ENCODE measurements around the gene SIGLECL1.

The SIGLECL1 gene

DNA sequence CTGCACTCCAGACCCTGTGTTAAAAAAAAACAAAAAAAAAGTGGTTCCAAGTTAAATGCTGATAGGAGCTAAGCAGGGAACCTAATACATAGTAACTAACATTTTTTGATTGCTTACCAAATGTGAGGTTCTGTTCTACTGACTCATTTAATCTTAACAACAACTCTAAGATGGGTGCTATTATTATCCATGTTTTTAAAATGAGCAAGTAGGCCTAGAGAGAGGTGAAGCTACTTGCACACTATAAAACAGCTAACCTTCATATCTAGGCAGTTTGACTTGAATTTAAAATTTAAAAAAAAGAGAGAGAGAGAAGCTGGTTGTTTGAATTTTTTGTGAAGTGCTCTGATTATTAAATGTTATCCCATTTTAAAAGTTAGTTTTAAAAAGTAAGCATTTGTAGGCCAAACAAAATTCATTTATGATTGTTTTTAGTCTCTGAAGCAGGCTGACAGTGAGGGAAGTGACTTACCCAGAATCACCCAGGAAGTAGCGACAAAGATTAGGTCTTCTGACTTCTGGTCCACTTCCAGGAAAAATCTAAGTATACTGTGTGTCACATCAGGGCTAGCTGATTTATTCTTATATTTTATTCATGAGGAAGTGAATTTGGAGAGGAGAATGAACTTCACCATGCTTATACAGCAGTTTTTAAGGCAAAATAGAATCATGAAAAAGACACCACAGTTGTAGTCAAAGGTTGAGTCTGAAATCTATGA is 2.4 kb downstream of the SIGLECL1 start:
- no peak for DNase-seq

DNA sequence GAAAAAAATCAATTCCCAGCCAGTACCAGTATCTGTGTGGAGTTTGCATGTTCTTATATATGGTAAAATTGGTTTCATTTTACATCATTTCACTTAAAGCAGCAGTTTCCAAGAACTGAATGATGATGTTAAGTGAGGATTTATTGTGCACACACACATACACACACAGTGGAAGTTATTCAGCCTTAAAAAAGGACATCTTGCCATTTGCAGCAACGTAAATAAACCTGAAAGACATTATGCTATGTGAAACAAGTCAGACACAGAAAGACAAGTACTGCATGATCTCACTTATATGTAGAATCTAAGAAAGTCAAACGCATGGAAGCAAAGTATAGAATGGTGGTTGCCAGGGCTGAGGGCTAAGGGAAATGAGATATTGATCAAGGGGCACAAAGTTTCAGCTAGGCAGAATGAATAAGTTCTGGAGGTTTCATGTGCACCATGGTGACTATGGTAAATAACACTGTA is 5.3 kb downstream of the SIGLECL1 start:
- no peak for DNase-seq

DNA sequence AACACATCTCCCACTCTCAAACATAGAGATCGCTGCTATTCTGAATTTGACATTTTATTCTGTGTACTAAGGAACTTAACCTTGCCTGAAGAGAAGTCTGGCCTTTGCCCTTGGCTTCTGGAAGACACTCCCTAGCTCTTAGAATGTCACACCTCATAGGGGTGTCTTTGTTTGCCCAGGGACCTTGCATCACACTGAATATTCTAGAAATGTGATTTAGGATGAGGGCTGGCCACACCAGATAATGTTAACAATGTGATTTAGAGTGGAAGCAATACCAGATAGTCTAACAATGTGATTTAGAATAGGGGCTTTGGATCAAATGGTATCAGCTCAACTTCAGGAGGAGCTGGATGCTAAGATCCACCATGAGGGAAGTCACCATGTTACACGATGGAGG is 6.6 kb downstream of the SIGLECL1 start:
- no peak for DNase-seq

DNA sequence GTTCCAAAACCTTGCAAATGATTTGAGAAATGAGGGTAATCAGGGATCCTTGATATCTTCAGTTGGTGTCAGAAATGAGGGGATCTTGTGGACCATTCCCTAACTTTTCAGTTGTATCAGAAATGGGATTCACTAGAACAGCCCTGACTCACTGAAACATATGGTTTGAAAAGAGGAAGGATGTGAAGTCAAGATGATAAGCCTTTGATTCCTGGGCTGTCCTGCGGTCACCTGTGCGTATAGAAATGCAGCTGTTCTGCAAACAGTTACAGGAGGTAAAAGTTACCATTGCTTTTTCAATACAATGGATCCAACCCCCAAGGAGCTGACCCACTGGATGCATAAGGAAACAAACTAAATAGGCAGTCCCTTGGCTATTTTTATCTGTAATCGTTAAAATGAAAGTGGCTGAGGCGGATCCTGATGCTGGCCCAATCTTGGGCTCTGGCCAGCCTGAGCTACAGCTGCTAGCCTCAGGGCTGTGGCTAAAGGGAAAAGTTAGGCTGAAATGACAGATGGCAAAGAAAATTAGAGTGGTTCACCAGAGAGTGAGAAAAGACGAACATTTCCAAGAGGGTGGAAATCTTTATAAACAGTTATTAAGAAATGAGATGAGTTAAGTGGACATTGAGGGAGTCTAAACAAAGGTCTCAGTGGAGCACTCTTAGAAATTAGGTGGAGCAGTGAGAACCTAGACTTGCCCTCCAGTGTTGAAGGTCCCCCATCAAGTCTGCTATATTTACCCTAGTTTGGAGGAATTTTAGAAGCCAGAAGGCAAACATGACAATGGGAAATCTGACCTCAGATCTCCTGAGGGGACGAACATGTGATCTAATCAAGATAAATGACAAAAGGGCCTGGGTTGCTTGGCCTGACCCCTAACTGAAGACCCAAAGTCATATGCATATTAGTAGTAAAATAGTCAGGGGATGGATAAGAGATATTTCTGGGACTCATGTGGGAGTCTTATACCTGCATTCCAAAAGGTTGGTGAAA is 7.6 kb downstream of the SIGLECL1 start:
- DNase-seq, result no peak

DNA sequence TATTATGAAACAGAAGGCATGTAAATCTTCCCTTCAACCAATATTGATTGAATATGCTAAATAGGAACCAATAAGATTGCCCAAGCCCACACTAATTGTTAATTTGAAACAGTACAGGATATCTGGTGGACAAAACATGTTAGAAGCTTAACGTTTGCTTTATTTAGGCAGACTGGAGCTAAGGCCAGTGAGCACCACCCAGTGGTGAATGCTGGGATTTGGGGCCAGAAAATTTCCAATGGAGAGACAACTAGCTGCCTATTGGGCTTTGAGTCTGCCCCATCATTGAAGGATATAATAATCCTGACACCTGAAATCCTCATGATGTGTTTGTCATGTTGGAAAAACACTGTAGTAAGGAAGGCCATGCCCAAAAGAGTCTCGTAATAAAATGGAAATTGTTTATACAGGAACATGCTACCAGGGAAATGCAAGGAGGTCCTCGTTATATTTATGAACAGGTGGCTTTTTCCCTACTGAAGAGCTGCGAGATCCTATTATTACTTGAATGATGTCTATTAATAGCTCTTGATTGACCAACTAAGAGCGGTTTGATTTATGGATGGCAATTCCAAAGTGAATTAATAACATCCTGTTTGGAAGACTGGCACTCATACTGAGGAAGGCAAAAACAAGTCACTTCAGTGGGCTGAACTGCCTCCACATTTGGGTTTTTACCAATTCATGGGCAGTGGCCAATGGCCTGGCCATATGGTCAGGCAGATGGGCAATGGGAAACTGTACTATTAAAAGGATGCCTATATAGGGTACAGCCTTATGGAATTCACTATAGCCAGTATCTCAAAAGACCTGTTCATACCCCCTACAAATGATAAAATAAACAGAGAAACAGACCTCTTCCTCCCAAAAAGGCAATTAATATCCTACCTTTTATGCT is 8.7 kb downstream of the SIGLECL1 start:
- peak; percentile 5 for DNase-seq

DNA sequence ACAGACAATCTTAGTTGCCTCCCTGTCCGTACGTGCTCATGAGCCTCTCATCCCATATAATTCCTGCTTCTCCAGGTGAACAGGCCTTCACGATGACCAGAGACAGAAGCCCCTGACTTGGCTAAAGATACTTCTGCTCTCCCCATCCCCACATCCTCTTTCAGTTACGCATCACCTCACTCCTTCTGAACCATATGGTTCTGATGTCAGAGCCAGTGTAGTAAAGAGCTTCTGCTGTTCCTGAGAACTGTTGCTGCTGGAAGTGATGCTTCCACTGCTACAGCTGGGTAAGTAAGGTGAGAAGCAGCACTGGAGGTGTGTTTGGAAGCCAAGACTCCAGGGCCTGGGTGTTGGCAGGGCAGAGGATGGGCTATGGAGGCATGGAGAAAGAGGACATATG is 12.9 kb downstream of the SIGLECL1 start:
- DNase-seq, result no peak

DNA sequence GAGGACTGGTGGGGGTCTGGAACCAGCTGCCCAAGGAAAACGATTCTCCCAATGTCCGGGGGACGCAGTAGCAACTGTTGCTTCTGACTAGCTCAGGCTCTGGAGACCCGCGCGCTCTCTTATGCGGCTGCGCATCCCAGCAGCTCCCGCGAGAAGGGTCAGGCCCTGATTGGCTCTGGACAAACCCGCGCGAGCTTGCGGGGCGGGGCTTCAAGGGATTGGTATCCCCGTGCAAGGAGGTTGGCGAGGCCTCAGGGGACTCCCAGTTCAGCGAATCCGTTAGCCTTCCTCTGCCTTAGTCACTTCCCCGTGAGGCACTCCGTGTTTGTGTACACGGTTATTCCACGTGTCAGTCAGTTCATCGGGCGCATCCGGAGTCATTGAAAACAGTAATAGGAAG is 20.2 kb downstream of the SIGLECL1 start:
- no peak for DNase-seq

DNA sequence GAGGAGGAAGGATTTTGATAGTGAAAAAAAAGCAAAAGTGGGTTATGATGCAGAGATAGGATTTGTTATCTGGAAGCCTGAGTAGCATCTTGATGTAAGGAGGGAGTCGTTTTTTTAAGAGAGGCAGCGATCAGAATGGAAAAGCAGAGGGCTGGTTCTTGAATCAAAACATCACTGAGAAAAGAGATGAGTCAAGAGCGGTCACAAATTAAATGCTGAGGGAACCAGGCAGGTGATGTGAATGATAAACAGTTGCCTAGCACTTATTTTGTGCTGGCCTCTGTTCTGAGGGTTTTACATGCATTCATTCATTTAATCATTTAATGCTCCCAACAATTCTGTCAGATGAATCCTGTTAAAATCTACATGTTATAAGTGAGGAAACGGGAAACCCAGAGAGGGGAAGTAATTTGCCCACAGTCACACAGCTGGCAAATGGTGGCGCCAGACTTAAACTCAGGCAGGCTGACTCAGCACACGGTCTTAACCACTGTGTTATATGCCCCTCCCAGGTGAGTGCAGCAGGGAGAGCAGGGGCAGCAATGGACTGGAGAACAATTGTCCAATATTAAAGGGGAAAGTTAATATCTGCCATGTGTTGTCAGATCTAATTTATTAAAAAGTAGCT is 21.4 kb downstream of the SIGLECL1 start:
- DNase-seq, result no peak

DNA sequence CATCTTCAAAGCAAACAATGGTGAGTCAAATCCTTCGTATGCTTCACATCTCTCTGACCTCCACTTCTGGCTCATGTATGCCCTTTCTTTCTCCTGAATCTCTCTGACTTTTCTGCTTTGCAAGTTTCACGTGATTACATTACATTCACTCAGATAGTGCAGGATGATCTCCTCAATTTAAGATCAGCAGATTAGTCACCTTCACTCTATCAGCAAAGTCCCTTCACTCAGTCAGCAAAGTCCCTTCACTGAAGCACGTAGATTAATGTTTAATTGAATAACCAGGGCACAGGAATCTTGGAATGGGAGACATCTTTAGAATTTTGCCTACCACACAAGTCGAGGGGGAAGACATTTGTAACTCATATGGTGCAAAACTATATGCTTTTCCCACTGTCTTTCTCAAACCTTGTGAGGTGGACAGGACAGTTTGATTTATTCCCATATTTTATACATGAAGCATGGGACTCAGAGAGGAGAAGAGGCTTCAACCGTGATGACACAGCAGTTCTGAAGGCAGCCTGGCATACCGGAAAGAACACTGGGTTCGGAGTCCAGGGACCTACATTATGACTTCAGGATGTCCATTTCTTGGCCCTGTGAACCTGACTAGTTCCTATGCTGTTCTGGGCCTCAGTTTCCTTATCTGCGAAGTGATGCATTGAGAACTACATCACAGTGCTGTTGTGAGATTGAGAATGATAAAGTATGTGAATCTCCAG is 23.3 kb downstream of the SIGLECL1 start:
- DNase-seq, result no peak

DNA sequence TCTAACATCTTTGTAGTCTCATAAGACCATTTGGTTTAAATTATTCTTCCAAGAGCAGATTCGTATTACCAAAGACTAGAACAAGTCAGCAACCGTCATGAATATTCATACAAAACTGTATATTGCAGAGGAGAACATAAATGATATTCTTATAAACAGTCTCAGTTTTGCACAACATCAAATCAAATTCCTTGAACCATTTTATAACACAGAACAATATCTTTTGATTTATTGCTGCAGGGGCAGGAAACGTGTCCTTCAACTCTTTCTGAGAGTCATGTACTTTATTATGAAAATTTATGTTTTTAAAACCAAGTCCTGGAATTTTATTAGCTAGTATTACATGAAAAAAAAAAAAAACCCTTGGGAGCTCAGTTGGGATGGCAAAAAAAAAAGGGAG is 26.2 kb downstream of the SIGLECL1 start:
- DNase-seq, result no peak

DNA sequence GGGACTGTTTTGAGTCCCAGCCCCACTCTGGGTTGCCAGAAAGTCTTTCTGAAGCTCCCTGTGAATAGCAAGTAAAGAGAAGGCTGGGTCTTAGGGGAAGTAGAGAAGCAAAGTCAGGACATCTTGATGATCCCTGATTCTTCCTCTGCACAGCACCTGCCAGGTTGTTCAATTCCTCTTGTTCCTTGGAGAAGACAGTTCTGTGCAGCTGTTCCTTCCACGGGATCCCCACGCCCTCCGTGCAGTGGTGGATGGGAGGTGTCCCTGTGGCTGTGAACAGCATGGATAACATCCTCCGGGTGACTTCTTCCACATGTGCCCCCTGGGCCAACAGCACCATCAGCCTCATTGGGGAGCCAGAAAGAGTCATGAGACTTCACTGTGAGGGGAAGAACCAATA is 31.5 kb downstream of the SIGLECL1 start:
- no peak for DNase-seq

DNA sequence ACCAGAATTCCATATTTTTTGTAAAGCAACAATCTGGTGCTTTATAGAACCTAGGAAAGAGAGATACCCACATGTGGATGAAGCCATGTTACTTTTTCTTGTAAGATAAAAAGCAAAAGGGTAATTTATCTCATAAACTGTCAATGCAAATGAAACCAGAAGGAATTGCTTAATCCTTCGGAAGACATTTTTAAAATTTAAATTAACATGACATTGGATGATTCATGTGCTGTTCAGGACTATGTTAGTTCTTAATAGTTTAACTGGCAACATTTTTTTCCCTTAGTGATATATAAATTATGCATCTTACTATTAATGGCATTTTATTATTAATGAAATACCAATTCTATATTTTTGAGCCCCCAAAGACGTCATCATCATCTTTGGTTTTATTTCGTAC is 34.8 kb downstream of the SIGLECL1 start:
- no peak for DNase-seq

DNA sequence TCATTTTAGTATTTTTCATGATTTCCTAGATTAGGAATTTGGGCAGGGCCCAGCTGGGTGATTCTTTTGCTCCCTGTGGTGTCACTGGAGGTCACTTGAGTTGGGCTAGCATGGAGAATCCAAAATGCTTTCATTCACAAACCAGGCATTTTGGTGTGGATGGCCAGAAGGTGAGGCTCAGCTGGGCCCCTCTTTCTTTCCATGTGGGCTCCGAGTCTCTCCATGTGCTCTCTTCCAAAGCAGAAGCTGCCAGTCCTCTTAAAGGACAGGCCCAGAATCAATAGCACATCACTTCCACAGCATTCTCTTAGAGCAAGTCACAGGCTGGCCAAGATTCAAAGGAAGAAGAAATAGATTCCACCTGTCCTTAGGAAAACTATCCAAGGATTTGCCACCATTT is 38.8 kb downstream of the SIGLECL1 start:
- no peak for DNase-seq

DNA sequence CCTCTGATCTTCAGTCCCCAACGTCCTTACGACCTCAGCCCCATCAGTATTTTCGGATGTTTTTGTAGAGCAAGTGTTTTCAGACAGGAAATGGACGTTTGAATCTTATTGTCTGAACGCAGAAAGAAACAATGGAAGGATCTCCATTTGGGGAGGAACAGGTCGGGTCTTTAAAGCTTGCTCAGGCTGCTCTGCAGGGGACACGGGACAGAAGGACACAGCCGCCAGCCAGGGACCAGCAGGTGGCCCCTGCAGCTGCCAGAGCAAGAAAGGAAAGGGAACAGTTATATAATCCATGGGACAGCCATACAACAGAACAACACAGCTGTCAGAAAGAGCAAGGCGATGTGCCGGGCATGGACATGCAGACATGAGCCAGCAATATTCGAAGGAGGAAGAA is 42.1 kb downstream of the SIGLECL1 start:
- DNase-seq, result no peak

DNA sequence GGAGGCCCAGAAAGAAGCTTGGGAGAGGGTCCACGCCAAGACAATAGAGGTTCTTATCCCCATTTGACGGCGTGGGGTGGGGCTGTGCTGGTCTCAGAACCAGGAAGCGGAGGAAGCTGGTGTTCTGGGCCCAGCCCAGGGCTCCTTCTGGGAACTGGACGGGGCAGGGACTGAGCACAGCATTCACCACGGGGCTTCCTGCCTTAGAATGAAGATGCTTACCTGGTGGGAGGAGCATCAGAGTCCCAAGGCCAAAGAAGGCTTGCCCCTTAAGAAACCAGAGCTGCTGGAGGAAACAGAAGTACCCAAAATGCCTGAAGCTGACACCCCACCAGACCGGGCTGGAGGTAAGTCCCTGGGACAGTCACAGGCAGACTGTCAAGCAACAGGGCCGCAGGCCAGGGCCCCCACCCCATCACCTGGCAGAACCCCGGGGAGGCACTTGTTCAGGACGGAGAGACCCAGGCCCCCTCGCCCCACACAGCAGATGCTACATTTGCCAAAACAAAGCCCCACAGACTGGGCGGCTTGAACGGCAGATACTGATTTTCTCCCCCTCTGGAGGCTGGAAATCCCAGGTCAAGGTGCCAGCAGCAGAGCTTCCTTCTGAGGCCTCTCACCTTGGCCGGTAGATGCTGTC is 42.8 kb downstream of the SIGLECL1 start:
- DNase-seq, result no peak

DNA sequence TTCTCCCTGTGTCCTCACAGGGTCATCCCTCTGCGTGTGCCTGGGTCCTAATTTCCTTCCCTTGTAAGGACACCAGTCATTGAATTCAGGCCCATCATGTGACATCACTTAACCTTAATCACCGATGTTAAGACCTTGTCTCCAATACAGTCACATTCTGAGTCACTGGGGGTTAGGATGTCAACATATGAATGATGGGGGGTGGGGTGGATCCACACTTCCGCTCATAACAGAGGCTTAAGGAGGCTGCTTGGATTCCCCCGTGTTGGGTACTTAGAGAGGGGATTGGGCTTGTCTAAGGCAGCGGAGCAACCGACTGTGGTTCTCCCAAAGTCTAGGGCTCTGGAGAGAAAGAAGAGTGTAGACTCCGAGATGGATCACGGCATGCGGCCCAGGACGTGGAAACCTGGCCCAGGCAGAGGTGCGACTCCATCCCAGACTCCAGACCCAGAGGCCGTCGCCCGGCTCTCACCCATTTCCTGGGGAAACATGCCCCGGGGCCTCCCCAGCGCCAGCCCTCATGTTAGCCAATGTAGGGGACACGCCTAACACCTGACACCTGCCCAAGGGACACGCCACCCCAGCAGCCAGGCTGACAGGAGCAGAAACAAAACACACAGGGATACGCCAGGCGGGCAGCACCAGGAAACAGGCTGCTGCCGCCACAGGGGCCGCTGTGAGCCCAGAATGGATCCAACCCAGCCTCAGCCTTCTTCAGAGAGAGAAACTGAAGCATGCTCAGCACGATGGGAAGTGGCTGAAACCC is 43.5 kb downstream of the SIGLECL1 start:
- DNase-seq, result no peak

DNA sequence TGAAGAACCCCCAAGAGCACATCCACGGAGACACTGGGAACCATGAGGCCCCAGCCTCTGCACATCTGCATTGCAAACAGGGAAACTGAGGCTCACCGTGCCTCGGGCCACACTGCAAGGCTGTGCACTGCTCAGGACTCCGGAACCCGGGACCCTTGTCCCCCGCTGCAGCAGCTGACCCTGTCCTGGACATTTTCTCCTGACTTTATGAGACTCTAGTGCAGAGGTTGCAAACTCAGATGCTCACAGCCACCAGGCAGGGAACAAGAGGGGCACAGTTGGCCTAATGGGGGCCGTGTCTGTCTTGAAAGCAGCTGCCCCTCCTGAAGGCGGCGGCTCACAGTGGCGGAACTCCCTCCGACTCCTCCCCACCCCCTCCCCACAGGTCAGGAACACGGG is 44.1 kb downstream of the SIGLECL1 start:
- no peak for DNase-seq

DNA sequence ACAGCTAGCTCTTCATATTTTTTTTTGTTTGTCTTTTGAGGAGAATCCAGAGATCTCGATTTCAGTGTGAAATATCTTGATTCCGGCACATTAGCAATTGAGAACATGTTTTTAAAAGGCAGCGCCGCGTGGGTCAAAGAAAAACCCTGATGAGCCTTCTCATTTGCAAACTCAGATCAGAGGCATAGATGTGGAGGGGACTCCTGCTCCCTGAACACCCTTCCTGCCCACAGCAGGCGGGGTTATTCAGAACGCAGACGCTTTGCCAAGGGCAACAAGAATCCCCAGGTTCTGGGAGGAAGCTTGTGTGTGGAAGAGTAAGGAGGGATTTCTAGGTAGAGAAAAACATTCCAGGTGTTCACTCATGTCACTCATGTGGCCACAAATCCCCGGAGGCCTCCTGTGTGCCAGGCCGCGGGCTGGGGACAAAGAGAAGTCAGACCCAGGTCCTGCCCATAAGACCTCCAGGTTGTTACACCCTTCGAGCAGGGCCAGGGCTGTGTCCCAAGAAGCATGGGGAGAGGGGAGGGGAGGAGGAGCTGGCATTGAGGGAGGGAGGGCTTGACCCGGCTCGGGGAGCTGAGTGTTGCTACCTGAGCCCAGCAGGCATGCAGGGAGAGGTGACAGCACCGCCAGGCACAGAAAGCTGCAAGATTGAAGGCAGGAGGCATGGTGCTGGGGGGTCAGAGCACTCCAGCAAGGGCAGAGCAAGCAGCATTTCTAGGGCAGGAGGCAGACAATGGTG is 44.7 kb downstream of the SIGLECL1 start:
- no peak for DNase-seq

DNA sequence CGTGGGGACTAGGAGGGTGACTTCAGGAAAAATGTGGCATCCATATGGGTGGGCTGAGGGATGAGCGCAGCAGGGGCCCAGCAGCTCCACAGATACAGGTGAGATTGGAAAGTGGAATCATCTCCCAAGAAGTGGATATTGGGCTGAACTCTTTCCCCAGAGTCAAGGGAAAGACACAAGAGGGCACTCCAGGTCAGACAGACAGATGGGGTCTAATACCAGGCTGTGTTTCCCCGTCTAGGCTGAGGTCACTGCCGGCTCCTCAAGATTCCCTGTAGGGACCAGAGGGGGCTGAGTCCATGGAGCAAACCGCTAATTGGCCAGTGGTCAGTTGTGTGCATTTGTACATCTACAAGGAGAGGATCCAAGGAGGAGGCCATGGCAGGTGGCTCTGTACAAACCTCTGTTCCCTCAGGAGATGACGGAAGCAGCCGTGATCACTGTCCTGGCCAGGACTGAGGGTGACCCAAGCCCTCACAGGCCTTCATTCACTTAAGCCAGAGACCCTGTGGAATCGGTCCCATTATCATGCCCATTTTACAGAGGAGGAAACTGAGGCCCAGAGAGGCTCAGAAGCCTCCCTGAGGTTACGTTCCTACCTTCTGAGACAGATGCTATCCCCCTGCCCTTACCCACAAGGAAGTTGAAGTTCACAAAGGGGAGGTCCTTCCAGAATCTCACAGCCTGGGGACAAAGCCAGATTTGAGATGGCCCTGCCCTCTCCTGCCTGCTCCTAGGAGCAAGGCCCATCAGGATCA is 45.6 kb downstream of the SIGLECL1 start:
- DNase-seq, result no peak
